HG03159 (cell line): Measurements from ENCODE around the gene SPPL2A.

Experiments used
- ATAC-seq: cut with Tn5 transposase; IDR thresholded peaks from one replicate; pipeline ENCODE4 v1.9.1; 2021; ENCODE audit warnings: mild to moderate bottlenecking, moderate library complexity; ENCODE audit not compliant: unreplicated experiment

Gene SPPL2A

GRCh38 chr15:50687302-50687902, 78.1 kb downstream of the SPPL2A start:
- peak; percentile 1 for ATAC-seq

- ATAC-seq: peak; percentile 82
Measured at GRCh38 chr15:50686469-50687301, 78.8 kb downstream of the SPPL2A start, which contains the start of gene TRPM7. TRPM7 (minus strand) TSS chr15:50686797; CDS start chr15:50686533, 264 bp downstream.

DNA sequence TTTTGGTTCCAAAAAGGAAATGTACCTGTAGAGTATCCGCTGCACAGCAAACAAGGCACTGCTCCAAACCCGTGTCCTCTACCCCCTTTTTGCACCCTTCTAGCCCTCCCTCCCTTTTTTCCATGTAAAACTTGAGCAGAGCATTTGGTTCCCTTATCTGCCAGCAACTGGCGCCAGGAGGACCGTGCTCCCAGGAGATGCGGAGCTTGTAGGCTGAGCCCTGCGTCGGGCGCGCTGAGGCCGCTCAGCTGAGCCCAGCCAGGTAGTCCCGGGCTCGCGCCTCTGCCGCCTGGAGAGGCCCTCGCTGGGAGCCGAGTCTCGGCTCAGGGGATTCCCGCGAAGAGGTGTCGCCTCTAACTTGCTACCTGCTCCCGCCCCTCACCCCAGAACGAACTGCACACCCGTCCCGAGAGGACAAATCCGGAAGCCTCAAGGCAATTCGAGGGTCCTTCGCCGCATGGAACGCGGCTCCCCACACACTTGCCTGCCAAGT, 79.5 kb downstream of the SPPL2A start:
- ATAC-seq: peak; percentile 43

DNA sequence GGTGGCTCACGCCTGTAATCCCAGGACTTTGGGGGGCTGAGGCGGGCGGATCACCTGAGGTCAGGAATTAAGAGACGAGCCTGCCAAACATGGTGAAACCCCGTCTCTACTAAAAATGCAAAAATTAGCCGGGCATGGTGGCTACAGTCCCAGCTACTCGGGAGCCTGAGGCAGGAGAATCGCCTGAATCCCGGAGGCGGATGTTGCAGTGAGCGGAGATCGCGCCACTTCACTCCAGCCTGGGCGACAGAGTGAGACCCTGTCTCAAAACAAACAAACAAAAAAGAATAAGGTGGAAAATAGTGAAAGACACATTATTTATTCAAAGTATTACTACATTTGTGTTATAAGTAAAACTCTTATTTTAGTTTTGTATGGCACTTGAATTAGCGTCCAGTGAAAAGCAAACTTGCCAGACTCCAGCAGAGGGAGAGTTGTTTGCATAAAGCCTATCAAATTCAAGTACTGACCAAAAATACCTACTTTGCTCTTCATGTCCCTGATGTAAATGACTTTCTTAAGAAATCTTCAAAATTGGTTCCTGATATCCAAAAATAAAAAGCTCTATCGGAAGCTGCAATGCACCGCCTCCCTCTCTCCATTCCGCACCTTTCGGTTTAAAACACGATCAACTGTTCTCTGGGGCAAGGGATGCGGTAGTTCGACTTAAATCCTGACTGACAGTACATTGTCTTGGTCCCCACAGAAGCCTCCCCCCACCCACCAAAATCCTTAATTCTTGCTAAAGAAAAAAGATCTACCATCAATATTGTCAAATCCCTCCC, 80.1 kb downstream of the SPPL2A start:
- no peak for ATAC-seq

- ATAC-seq: no peak
Measured at GRCh38 chr15:50681467-50681866, 84.0 kb downstream of the SPPL2A start.

DNA sequence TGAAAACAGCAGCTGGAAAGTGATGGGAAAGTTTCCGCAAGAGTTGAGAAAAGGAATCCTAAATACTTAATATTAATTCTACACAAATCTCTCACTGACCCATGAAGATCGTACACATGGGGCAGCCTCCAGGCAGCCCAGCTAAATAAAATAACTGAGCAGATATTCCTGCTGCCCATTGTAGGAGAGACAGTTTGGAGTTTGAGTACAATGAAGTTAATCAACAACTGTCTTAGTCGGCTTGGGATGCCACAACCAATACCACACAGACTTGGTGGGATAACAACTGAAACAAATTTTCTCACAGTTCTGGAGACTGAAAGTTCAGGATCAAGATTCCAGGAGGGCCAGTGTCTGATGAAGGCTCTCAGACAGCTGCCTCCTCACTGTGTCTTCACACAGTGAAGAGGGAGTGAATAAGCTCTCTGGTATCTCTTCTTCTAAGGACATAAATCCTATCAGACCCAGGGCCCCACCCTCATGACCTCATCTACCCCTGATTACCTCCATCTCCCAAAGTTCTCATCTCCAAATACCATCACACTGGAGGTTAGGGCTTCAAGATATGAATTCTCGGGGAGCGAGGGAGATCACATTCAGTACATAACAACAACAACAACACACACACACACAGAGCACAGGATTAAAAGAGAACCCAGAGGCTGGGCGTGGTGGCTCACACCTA, 88.6 kb downstream of the SPPL2A start:
- no peak for ATAC-seq

DNA sequence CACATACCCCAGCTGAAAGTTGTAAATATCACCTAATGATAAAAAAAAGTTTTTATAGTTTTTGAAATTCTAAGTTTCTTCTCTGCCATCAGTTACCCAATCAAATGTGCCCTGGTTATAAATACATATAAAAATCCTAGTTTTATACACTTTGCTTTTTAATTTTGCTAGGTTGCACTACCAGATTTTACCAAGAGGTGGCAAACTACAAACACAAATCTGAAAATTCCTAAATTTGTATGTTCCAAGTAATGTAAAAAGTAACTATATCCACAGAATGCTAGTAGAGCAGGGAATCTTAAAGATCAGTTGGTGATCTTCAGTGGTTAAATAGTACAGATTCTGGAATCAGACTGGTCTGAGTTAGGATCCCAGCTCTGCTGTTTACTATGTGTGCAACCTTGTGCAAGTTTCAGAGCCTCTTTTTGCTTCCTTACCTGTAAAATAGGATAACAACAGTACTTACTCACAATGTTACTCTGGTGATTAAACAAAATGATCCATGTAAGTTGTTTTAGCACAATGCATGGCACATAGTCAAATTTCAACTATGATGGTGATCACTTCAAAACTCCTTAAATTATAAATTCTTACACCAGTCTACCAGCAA, 89.9 kb downstream of the SPPL2A start:
- ATAC-seq: no peak

DNA sequence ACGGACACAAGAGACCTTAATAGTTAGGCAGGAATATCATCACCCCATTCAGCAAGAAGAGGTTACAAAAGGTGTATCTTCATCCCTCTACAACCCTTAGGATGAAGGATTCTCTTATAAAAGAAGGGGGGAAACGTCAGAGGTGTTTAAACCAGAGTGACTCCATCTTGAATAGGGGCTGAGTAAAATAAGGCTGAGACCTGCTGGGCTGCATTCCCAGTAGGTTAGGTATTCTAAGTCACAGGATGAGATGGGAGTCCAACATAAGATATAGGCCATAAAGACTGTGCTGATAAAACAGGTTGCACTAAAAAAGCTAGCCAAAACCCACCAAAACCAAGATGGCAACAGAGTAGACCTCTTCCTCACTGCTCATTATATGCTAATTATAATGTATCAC, 95.4 kb downstream of the SPPL2A start:
- no peak for ATAC-seq

DNA sequence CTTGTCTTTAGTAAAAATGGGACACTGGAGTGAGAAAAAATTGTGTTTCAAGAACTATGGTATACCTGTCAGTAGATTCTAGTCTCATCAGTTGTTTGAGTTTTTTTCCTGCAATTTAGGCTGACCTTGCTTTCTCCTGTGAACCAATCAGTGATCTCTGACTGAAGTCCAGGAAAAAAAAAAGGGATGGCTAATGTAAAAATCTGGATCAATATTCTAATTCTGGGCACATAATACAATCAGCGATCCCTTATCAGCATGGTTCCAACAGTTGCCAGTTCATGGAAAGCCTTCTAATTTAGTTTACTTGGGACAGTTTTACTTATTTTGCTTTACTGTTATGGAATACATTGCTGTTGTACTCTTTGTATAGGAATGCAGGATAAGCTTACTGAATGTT, 95.9 kb downstream of the SPPL2A start:
- no peak for ATAC-seq

DNA sequence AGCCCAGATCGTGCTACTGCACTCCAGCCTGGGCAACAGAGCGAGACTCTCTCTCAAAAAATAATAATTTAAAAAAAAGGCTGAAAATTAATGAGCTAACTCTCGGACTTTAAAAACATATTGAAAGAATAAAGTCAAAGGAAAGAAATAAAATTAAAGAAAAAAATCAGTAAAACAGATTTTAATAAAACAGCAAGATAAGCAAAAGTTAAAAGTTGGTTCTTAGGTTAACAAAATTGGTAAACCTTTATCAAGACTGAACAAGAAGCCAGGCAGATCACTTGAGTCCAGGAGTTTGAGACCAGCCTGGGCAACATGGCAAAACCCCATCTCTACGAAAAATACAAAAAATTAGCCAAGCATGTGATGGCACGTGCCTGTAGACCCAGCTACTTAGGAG, 99.6 kb downstream of the SPPL2A start:
- no peak for ATAC-seq

- no peak for ATAC-seq
Measured at GRCh38 chr15:50655555-50655954, 110.0 kb downstream of the SPPL2A start.

GRCh38 chr15:50653156-50653743, 112.3 kb downstream of the SPPL2A start:
- ATAC-seq: no peak

DNA sequence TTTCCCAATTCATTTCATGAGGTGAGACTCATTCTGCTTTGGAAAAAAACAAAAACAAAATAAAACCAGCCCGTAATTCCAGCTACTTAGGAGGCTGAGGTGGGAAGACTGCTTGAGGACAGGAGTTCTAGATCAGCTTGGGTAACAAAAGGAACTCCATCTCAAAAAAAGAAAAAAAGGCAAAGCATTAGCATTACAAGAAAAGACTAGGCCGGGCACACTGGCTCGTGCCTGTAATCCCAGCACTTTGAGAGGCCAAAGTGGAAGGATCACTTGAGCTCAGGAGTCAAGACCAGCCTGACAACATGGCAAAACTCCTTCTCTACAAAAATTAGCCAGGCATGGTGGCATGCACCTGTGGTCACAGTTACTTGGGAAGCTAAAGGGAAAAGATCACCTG, 112.8 kb downstream of the SPPL2A start:
- ATAC-seq: no peak
